VCaP (cell line): ENCODE data around the gene UBL7.

Experiments
- H3K27ac ChIP-seq: fragments of 450-650 bp; 2 replicates; pipeline ENCODE4 v1.5.1; 2017
- TF ChIP-seq, protein P1 (sequence below): fragments of 450-650 bp; conservative IDR thresholded peaks from 2 replicates; pipeline ENCODE4 v1.5.1; 2017; ENCODE audit warnings: mild to moderate bottlenecking, moderate library complexity

Gene UBL7, protein sequence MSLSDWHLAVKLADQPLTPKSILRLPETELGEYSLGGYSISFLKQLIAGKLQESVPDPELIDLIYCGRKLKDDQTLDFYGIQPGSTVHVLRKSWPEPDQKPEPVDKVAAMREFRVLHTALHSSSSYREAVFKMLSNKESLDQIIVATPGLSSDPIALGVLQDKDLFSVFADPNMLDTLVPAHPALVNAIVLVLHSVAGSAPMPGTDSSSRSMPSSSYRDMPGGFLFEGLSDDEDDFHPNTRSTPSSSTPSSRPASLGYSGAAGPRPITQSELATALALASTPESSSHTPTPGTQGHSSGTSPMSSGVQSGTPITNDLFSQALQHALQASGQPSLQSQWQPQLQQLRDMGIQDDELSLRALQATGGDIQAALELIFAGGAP

DNA sequence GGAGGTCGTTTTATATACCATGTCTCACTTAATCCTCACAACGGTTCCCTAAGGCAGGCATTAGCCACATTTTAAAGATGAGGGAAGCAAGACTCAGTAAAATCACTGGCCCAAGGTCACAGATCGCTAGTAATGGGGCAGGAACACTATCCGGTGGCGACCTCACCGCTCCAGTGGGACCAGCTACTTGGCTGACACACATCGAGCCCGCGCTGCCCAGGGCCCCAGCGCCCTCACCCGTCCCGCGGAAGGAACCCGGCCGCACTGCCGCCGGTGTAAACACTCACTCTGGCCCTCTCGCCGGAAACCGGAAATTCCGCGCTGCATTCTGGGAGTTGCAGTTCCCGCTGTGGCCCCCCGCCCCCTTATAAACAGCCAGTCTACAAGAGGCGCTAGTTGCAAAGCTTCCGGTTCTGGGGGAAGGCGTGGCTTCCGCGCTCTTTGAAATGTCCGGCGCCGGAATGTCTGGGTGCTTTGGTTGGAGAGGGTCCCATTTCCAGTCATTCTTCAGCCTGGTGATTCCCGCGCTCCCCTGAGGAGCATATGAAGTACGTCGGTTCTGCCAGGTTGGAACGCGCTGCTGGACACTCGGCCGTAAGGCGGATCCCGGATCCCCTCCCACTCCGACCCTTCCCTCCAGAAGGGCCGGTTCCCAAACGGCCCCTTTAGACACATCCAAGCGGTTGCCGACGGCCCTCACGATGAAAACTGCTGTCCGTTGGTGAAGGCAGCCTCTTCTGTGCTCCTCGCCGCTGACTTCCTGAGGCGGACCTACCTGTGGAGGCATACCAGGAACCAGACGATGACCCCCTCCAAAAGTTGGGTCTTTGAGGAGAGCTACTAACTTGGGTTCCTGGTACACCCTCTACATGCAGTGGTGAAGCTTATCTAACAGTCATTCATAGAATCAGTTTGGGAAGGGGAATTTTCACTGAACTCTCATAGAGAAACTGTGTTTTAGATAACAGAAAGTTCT lies at the start of gene UBL7:
Gene UBL7 (minus strand): TSS at position 290 of the 976 bp plus-strand sequence. CDS start 2,293 bp downstream, outside the sequence.
- TF ChIP-seq, protein P1, sequence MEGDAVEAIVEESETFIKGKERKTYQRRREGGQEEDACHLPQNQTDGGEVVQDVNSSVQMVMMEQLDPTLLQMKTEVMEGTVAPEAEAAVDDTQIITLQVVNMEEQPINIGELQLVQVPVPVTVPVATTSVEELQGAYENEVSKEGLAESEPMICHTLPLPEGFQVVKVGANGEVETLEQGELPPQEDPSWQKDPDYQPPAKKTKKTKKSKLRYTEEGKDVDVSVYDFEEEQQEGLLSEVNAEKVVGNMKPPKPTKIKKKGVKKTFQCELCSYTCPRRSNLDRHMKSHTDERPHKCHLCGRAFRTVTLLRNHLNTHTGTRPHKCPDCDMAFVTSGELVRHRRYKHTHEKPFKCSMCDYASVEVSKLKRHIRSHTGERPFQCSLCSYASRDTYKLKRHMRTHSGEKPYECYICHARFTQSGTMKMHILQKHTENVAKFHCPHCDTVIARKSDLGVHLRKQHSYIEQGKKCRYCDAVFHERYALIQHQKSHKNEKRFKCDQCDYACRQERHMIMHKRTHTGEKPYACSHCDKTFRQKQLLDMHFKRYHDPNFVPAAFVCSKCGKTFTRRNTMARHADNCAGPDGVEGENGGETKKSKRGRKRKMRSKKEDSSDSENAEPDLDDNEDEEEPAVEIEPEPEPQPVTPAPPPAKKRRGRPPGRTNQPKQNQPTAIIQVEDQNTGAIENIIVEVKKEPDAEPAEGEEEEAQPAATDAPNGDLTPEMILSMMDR, result peak; percentile 39
- H3K27ac ChIP-seq, result peak within 1 kb of the TSS; percentile 85

DNA sequence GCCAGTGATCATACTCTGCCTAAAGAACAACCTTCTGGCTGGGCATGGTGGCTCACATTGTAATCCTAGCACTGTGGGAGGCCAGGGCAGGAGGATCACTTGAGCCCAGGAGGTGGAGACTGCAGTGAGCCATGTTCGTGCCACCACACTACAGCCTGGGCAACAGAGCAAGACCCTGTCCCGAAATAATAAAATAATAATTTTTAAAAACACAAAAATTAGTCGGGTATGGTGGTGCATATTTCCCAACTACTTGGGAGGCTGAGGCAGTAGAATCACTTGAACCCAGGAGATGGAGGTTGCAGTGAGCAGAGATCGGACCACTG lies 45.5 kb upstream of the UBL7 start:
- no peak overlapping the region for H3K27ac ChIP-seq
- TF ChIP-seq, protein P1, result no peak

DNA sequence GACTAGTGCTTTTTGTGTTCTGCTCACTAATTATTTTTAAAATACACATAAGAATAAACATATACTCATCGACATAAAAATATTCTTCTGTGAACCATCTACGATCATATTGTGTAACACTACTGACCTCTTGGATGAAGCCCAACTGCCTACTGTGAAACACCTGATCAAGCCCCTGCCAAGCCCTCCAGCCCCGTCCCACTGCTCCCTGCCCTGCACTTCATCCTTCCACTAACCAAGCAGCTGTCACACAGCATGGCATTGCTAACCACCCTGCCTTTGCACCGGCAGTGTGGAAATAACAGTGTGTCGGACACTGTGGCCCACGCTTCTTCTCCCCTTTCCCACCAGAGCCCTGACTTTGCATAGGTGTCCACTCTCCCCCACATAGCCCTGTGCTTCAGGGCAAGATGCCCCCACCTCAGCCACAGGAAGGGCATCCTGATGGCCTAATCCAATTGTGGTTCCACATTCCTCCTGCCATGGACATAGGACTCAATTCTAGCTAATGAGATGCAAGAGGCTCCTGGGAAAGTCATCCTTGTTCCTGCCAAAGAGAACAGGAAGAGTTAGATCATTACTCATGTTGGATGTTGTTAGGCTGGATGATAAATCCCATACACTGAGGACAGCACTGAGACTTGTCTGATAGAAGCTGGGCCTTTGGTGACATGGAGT lies 45.0 kb upstream of the UBL7 start:
- TF ChIP-seq, protein P1, result no peak

DNA sequence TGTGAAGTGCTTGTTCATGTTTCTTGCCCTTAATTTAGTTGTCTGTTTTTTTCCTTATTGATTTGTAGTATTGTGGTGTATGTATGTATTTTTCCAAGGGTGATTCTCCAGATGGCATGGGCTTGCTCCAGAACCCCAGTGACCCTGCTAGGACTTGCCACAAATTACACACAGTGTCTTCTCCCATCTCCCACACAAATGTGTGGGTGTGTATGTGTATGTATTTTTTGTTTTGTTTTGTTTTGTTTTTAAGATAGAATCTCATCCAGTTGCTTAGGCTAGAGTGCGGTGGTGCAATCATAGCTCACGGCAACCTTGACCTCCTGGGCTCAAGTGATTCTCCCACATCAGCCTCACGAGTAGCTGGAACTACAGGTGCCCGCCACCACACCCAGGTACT lies 43.9 kb upstream of the UBL7 start:
- no peak overlapping the region for H3K27ac ChIP-seq
- TF ChIP-seq, protein P1, result no peak

More for the DNA sequence above, 45.0 kb upstream of the UBL7 start:
- H3K27ac ChIP-seq, result no peak overlapping the region

DNA sequence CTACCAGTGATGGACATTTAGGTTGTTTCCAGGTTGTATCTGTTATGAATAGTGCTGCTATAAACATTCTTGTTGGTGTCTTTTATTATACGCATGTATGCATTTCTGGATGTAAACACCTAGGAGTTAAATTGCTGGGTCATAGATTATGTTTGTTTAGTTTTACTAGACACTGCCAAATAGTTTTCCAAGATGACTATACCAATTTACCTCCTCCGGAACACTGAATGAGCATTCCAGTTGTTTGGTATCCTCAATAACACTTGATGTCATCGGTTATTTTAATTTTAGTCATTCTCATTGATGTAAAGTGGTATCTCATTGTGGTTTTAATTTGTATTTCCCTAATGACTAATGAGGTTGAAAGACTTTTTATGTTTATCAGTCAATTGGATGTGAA lies 43.5 kb upstream of the UBL7 start:
- TF ChIP-seq, protein P1, result no peak
- no peak overlapping the region for H3K27ac ChIP-seq

DNA sequence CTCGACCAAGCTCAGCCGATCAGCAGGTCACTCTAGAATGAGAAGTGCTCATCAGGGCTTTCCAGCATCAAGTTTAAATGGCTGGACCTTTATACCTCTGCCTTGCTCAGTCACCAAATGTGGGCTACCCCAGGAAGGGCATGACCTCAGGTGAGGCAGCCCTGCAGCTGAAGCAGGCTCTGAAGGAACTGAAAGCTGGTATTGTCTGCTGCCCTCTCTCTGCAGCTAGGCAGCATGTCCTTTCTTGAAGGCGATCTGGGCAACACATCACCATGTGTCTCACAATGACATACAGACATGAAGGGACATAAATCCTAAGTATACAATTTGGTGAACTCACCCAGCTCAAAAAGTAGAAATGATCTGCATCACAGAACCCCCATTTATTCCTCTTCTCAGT lies 41.3 kb upstream of the UBL7 start:
- TF ChIP-seq, protein P1, result no peak
- no peak overlapping the region for H3K27ac ChIP-seq

DNA sequence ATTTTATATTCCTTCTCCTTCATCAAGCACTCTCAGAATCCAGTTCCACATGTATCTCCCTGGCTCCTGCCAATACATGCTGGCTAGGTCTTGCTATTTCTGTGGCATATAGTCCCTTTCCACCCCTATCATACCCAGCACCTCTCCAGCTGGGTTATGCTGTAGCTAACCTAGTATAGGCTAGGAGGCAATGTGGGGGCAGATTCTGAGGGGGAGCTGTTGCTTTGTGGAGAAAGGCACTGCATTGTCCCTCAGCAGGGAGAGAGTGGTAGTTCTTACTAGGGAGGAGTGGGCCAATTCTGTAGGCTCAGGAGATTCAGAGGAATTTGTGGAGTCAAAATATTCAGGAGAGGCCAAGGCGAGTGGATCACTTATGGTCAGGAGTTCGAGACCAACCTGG lies 39.4 kb upstream of the UBL7 start:
- H3K27ac ChIP-seq, result no peak overlapping the region
- TF ChIP-seq, protein P1, result no peak
